Fibroblast of mammary gland (primary cell): ENCODE results near the gene GNB1.
A peak's percentile ranks its signal among the peaks of the same experiment; 100 is the strongest.
"Not testable (repeated sequence)": the region's sequence is repeated elsewhere in the genome, so short reads cannot be mapped to it uniquely, and the experiment has no call there.

Experiments
- DNase-seq: peaks from one replicate; pipeline ENCODE4 v3.0.0-alpha.2; 2010; ENCODE audit warnings: low read depth
- H3K4me3 ChIP-seq: 2 replicates; pipeline ENCODE4 v1.5.1; 2011; ENCODE audit warnings: low read depth, mild to moderate bottlenecking, low read length, moderate library complexity; ENCODE audit not compliant: control insufficient read depth
- TF ChIP-seq, protein P1 (sequence below): conservative IDR thresholded peaks from 2 replicates; pipeline ENCODE4 v1.5.1; 2011; ENCODE audit warnings: low read depth, low read length, inconsistent platforms; ENCODE audit not compliant: control insufficient read depth, insufficient read depth

The GNB1 gene

DNA sequence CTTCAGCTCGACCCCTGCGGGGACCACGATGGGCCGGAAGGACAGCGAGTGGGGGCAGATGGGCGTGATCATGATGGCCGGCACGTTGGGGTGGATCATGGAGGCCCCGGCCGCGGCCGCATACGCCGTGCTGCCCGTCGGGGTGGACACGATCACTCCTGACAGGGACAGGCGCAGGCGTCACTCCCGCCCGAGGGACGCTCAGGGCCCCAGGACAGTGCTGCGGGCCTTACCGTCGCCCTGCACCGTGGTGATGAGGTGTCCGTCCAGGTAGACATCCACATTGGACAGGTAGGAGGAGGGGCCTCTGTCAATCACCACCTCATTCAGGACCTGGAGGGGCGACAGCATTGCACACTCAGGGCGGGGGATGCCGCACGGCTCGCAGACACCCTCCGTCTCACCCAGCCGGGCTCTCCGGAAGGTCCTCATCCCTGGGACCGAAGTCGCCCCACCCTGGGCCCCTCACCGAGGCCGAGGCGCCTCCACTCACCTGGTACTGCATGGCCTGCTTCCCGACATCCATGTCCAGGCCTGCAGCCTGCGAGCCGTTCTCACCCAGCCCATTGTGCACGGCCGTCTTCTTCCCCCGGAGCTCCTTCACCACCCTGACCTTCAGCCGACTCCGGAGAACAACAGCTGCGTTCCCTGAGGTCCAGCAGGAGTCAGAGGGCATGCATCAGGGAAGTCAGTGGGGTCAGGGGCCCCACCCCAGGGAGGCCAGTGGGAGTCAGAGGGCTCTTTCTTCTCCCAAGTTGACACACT is 136.7 kb downstream of the GNB1 start:
- TF ChIP-seq, protein P1, sequence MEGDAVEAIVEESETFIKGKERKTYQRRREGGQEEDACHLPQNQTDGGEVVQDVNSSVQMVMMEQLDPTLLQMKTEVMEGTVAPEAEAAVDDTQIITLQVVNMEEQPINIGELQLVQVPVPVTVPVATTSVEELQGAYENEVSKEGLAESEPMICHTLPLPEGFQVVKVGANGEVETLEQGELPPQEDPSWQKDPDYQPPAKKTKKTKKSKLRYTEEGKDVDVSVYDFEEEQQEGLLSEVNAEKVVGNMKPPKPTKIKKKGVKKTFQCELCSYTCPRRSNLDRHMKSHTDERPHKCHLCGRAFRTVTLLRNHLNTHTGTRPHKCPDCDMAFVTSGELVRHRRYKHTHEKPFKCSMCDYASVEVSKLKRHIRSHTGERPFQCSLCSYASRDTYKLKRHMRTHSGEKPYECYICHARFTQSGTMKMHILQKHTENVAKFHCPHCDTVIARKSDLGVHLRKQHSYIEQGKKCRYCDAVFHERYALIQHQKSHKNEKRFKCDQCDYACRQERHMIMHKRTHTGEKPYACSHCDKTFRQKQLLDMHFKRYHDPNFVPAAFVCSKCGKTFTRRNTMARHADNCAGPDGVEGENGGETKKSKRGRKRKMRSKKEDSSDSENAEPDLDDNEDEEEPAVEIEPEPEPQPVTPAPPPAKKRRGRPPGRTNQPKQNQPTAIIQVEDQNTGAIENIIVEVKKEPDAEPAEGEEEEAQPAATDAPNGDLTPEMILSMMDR: no peak
- no peak overlapping the region for H3K4me3 ChIP-seq

GRCh38 chr1:1753607-1754005 is 137.3 kb downstream of the GNB1 start:
- no peak overlapping the region for H3K4me3 ChIP-seq
- DNase-seq: no peak
- TF ChIP-seq, protein P1: no peak

More for the DNA sequence above, 136.7 kb downstream of the GNB1 start:
- DNase-seq: no peak

- TF ChIP-seq, protein P1: no peak
- no peak overlapping the region for H3K4me3 ChIP-seq
- DNase-seq: no peak
Measured at GRCh38 chr1:1752636-1753606, 138.0 kb downstream of the GNB1 start.

- DNase-seq: no peak
- H3K4me3 ChIP-seq: no peak overlapping the region
- TF ChIP-seq, protein P1: no peak
Measured at GRCh38 chr1:1752190-1752589, 138.7 kb downstream of the GNB1 start.

DNA sequence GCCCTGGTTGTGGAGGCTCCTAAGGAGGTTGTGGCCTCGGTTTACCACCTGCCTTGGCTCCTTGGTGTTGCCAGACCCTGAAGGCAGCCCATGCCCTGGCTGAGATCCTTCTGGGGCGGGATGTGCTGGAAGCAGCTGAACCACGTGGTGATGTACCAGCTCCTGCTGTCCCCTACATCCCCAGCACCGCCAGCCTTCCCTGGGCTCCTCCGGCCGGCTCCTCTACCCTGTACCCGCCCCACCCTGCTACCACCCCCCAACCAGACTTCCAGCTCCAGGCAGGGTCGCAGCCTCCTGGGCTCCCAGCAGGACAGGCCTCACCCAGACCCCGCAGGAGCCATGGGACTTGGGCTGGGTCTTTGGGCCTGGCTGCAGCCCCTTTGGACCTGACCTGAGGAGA is 140.9 kb downstream of the GNB1 start:
- not testable (repeated sequence) for DNase-seq, H3K4me3 ChIP-seq

GRCh38 chr1:1748686-1749321 is 142.1 kb downstream of the GNB1 start:
- TF ChIP-seq, protein P1: no peak
- H3K4me3 ChIP-seq: no peak overlapping the region
- DNase-seq: peak; percentile 11

DNA sequence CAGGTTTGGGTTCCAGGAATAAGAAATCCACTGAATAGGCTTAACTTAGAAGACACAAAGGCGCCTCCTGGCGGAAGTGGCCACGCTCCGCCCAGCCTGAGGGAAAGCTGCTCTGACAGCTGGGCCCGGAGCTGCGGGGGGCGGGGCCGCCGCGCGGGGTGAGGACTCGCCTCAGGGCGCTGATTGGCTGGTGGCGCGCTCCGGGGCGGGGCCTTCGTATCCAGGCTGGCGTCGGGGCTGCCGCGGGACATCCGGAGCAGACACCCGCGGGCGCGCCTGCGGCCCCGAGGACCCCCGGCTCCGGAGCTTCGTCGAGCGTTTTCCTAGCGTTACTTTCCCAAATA is 144.3 kb downstream of the GNB1 start:
- DNase-seq, H3K4me3 ChIP-seq: not testable (repeated sequence)

DNA sequence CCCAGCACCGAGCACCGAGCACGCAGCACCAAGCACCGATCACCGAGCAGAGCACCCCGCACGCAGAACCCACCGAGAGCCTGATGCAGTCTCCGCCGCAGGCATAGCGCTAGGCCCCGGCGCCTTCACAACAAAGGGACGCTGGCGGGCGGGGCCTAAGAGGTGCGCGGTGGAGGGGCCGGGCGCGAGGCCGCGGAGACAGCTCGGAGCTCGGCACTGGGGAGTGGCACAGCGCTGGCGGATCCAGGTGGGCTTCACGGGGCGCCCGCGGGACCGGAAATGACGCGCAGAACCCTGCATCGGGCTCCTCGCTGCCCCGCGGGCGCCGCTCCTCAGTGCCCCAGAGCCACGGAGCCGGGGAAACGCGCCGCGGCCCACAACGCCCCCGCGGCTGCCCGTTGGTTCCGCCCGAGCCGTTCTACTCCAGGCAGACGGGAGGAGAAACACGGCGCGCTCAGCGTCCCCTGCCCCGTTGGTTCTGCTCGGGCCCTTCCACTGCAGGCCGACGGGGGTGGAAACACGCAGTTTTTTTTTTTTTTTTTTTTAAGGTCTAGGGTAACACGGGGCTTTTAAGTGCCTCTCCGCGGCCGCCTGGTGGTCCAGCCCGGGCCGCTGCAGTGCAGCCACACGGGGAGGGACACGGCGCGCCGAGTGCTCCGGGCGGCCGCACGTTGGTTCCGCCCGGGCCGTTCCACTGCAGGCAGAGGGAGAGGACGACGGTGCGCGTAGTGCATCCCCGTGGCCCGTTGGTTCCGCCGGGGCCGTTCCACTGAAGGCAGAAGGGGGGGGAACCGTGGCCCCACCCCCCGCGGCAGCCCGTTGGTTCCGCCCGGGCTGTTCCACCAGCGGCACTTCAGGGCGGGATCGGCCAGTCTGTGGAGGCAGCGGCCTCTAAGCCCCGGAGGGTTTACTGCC is 145.0 kb downstream of the GNB1 start:
- peak overlapping the region; percentile 21 for H3K4me3 ChIP-seq
- peak; percentile 60 for DNase-seq

DNA sequence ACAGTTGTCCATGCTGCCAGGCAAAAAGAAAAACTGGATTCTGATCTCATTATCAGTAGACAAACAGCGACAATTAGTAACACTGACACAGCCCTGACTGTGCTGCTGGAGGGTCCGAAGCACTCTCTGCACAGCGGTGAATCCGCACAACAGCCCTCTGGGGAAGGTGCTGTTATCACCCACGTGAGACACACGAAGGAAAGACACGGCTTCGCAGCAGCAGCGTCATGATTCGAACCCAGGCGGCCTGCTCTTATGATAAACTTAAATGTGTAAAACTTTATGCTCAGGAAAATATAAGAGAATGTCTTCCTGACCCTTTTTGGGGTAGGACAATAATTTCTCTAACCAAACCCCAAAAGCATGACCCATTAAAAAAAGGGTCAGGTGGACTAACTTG is 148.4 kb downstream of the GNB1 start:
- DNase-seq, H3K4me3 ChIP-seq: not testable (repeated sequence)

DNA sequence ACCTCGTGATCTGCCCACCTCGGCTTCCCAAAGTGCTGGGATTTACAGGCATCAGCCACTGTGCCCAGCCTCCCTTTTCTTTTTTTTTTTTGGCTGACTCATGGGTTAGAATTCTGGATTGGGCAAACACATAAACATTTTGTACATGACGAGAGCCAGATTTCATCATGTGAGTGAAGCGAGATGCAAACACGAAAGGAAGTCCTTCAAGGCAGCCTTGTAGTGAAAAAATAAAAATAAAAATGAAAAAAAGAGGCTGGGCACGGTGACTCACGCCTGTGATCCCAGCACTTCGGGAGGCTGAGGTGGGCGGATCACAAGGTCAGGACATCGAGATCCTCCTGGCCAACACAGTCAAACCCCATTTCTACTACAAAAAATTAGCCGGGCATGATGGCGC is 149.9 kb downstream of the GNB1 start:
- DNase-seq: peak; percentile 99
- H3K4me3 ChIP-seq: not testable (repeated sequence)

- not testable (repeated sequence) for H3K4me3 ChIP-seq, DNase-seq
Measured at GRCh38 chr1:1738799-1739337, 152.0 kb downstream of the GNB1 start.
